Neural progenitor cell (in vitro differentiated cells): ENCODE results near the gene FGD3. TPM values are rescaled to one million over a fixed set of nuclear protein-coding genes. Genes with fewer than 3 reads are reported as not detected.
A peak's percentile ranks its signal among the peaks of the same experiment; 100 is the strongest.

Experiments used
- DNase-seq: peaks from one replicate; pipeline ENCODE4 v3.0.0-alpha.2; 2016; ENCODE audit warnings: low spot score
- H2AFZ ChIP-seq: fragments of 200-600 bp; sonication (generic); replicated peaks from 2 replicates; pipeline ENCODE4 v1.6.1; 2016; ENCODE audit warnings: antibody characterized with exemption
- H3F3A ChIP-seq: fragments of 200-600 bp; sonication (generic); 2 replicates; pipeline ENCODE4 v1.6.1; 2016; ENCODE audit warnings: antibody characterized with exemption, low read depth
- H3K27ac ChIP-seq: fragments of 200-600 bp; sonication (generic); 2 replicates; pipeline ENCODE4 v1.5.1; 2016; ENCODE audit warnings: mild to moderate bottlenecking
- H3K27me3 ChIP-seq: fragments of 200-600 bp; sonication (generic); 2 replicates; pipeline ENCODE4 v1.6.1; 2016; ENCODE audit warnings: mild to moderate bottlenecking, moderate library complexity
- H3K36me3 ChIP-seq: fragments of 200-600 bp; sonication (generic); 2 replicates; pipeline ENCODE4 v1.5.1; 2016
- H3K4me1 ChIP-seq: fragments of 200-600 bp; sonication (generic); 2 replicates; pipeline ENCODE4 v1.6.1; 2016; ENCODE audit warnings: mixed run types
- H3K4me2 ChIP-seq: fragments of 200-600 bp; sonication (generic); 2 replicates; pipeline ENCODE4 v1.6.1; 2016
- H3K4me3 ChIP-seq: fragments of 200-600 bp; sonication (generic); 2 replicates; pipeline ENCODE4 v1.5.1; 2016
- H3K79me2 ChIP-seq: fragments of 200-600 bp; sonication (generic); 2 replicates; pipeline ENCODE4 v1.6.1; 2016; ENCODE audit warnings: low read depth
- H3K9ac ChIP-seq: fragments of 200-600 bp; sonication (generic); 2 replicates; pipeline ENCODE4 v1.6.1; 2016
- H3K9me3 ChIP-seq: fragments of 200-600 bp; sonication (generic); 2 replicates; pipeline ENCODE4 v1.5.1; 2016; ENCODE audit warnings: low read depth
- H4K20me1 ChIP-seq: fragments of 200-600 bp; sonication (generic); 2 replicates; pipeline ENCODE4 v1.6.1; 2016; ENCODE audit warnings: low read depth
- H3K27ac Mint-ChIP-seq: 3 replicates; pipeline ENCODE4 v1.8.0; 2021; ENCODE audit warnings: mixed read lengths
- H3K27me3 Mint-ChIP-seq: 2 replicates; pipeline ENCODE4 v1.8.0; 2022; ENCODE audit warnings: low read depth, mild to moderate bottlenecking, inconsistent platforms, moderate library complexity, mixed read lengths; ENCODE audit not compliant: insufficient read depth
- H3K36me3 Mint-ChIP-seq: 3 replicates; pipeline ENCODE4 v1.8.0; 2021; ENCODE audit warnings: mixed read lengths
- H3K4me1 Mint-ChIP-seq: 3 replicates; pipeline ENCODE4 v1.8.0; 2021; ENCODE audit warnings: mixed read lengths
- H3K4me3 Mint-ChIP-seq: 3 replicates; pipeline ENCODE4 v1.8.0; 2021; ENCODE audit warnings: mild to moderate bottlenecking, moderate library complexity, mixed read lengths
- H3K9me3 Mint-ChIP-seq: 3 replicates; pipeline ENCODE4 v1.8.0; 2020; ENCODE audit warnings: mixed read lengths
- EZH2 ChIP-seq: fragments of 200-600 bp; sonication (generic); IDR thresholded peaks from 2 replicates; pipeline ENCODE4 v1.6.1; 2017; ENCODE audit warnings: antibody characterized with exemption, mild to moderate bottlenecking, moderate library complexity
- EZH2phosphoT487 ChIP-seq: fragments of 200-600 bp; sonication (generic); IDR thresholded peaks from 2 replicates; pipeline ENCODE4 v1.6.1; 2017; ENCODE audit warnings: antibody characterized with exemption
- total RNA-seq: library from RNA; depleted of rRNA; stranded (reverse); fragments of >200 nt; gene quantifications from 2 replicates; pipeline ENCODE4 v1.2.3, GENCODE V29; 2015; ENCODE audit warnings: low replicate concordance
- TF ChIP-seq, protein P1 (sequence below): fragments of 200-600 bp; sonication (generic); IDR thresholded peaks from 2 replicates; pipeline ENCODE4 v1.5.1; 2017; ENCODE audit warnings: antibody characterized with exemption, mild to moderate bottlenecking

FGD3 gene
- total RNA-seq, 1 donor from 2014 or later, result 0.56 TPM

DNA sequence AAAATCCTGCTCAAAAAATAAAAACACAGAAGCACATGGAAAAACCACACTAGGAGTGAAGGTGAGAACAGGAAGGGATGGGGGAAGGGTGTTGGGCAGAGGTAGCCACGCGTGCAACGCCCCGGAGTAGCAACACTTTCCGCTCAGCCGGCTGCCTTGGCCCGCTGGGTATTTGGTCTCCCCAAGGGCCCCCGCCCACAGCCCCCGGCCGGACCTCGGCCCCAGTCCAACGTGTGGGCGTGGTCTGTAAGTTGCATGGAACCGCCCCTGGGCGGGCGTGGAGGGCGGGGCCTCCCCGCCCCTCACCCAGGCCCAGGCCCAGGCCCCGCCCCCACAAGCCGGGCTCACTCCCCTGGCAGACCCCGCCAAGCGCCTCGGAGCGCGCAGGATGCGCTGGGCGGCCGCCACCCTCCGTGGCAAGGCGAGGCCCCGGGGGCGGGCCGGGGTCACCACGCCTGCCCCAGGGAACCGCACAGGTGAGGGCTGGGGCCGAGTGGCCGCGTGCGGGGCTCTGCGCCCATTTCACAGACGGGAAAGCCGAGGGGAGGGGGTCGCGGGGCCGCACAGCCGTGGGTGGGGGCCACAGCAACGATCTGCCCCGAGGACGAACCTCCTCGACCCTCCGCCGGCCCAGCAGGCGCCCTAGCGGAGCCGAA is 111.2 kb downstream of the FGD3 start, which contains the start of gene SUSD3:
SUSD3 (plus strand) TSS at position 347 of the 656 bp plus-strand sequence; CDS start at position 389, 42 bp downstream.
- Histone ChIP-seq H3K79me2 (no peaks in the 10 kb centered on the region), H3K27me3 (peaks cover 26% of the 10 kb centered on the region), H2AFZ (peak within 1 kb of the TSS; percentile 65), H4K20me1 (peaks cover 8% of the 10 kb centered on the region), H3K9me3 (no peaks in the 10 kb centered on the region), H3K36me3 (no peaks in the 10 kb centered on the region), H3K4me1 (peaks cover 22% of the 10 kb centered on the region), H3K4me3 (peak within 1 kb of the TSS; percentile 57), H3F3A (peaks cover 8% of the 10 kb centered on the region), H3K9ac (no peak within 1 kb of the TSS), H3K27ac (no peak within 1 kb of the TSS), H3K4me2 (peak within 1 kb of the TSS; percentile 90)
- Mint-ChIP-seq H3K27ac (no peak within 1 kb of the TSS), H3K4me3 (peak within 1 kb of the TSS; percentile 64), H3K9me3 (no peaks in the 10 kb centered on the region), H3K4me1 (peaks cover 28% of the 10 kb centered on the region), H3K27me3 (peaks cover 12% of the 10 kb centered on the region), H3K36me3 (no peaks in the 10 kb centered on the region)
- peak; percentile 93 for DNase-seq
- TF ChIP-seq, protein P1, sequence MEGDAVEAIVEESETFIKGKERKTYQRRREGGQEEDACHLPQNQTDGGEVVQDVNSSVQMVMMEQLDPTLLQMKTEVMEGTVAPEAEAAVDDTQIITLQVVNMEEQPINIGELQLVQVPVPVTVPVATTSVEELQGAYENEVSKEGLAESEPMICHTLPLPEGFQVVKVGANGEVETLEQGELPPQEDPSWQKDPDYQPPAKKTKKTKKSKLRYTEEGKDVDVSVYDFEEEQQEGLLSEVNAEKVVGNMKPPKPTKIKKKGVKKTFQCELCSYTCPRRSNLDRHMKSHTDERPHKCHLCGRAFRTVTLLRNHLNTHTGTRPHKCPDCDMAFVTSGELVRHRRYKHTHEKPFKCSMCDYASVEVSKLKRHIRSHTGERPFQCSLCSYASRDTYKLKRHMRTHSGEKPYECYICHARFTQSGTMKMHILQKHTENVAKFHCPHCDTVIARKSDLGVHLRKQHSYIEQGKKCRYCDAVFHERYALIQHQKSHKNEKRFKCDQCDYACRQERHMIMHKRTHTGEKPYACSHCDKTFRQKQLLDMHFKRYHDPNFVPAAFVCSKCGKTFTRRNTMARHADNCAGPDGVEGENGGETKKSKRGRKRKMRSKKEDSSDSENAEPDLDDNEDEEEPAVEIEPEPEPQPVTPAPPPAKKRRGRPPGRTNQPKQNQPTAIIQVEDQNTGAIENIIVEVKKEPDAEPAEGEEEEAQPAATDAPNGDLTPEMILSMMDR, result no peak
- TF ChIP-seq EZH2phosphoT487, result no peak
- peak; percentile 56 for TF ChIP-seq EZH2

DNA sequence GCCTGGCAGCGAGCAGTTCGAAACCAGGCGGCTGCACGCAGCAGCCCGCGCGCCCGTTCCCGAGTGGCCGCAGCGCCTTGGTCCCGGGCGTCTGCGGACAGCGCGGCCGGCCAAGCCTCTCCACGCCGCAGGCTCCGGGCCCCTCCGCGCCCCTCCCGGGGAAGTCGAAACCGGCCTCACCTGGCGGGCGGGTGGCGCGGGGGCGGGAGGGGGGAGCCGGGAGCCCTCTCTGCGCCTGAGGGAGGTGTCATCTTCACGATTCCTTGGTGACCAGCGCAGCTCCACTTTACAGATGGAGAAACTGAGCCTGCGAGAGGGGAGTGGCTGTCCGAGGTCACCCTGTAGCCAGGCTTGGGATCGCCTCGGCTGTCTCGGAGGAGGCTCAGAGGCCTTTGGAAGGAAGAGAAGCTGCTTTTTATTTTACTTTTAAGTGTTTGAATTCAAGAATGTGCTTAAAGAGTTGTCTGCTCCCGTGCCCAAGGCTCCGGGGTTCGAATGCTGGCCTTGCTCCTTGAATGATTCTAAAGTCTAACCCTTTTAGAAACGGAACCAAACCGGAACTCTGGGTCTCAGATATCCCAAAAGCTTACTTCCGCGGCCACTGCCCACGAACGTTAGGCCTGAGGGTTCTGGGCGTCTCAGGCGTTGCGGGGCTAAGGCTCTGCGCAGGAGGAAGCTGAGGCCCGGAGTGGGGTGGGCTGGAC is 111.8 kb downstream of the FGD3 start:
- Histone ChIP-seq H3K4me2 (peak overlapping the region; percentile 90), H3K79me2 (no peaks in the 10 kb centered on the region), H3K36me3 (no peaks in the 10 kb centered on the region), H4K20me1 (peaks cover 8% of the 10 kb centered on the region), H2AFZ (peak overlapping the region; percentile 65), H3K4me3 (peak overlapping the region; percentile 57), H3K4me1 (peaks cover 15% of the 10 kb centered on the region), H3K9me3 (no peaks in the 10 kb centered on the region), H3K27me3 (peaks cover 26% of the 10 kb centered on the region), H3K27ac (no peak overlapping the region), H3K9ac (no peak overlapping the region), H3F3A (peaks cover 8% of the 10 kb centered on the region)
- Mint-ChIP-seq H3K4me3 (peak overlapping the region; percentile 64), H3K4me1 (peaks cover 21% of the 10 kb centered on the region), H3K36me3 (no peaks in the 10 kb centered on the region), H3K27me3 (peaks cover 14% of the 10 kb centered on the region), H3K27ac (no peak overlapping the region), H3K9me3 (no peaks in the 10 kb centered on the region)
- DNase-seq, result peak; percentile 35
- TF ChIP-seq EZH2, result peak; percentile 15
- TF ChIP-seq, protein P1, result no peak

- H3K4me3 Mint-ChIP-seq, result peak overlapping the region; percentile 46
- no peaks in the 10 kb centered on the region for H3K9me3 Mint-ChIP-seq
- Histone ChIP-seq H3K4me2 (no peak overlapping the region), H3K9ac (no peak overlapping the region), H3K4me3 (no peak overlapping the region), H2AFZ (no peak overlapping the region), H3F3A (peaks cover 8% of the 10 kb centered on the region), H3K27me3 (peaks cover 26% of the 10 kb centered on the region), H3K36me3 (no peaks in the 10 kb centered on the region), H3K4me1 (peaks cover 13% of the 10 kb centered on the region), H3K79me2 (no peaks in the 10 kb centered on the region), H3K9me3 (no peaks in the 10 kb centered on the region), H4K20me1 (peaks cover 8% of the 10 kb centered on the region), H3K27ac (no peak overlapping the region)
- no peak for TF ChIP-seq EZH2phosphoT487
- TF ChIP-seq, protein P1, result no peak
- no peaks in the 10 kb centered on the region for H3K36me3 Mint-ChIP-seq
- no peak for DNase-seq
- peaks cover 21% of the 10 kb centered on the region for H3K4me1 Mint-ChIP-seq
- no peak overlapping the region for H3K27ac Mint-ChIP-seq
- peaks cover 14% of the 10 kb centered on the region for H3K27me3 Mint-ChIP-seq
Measured at GRCh38 chr9:93059715-93060578, 112.6 kb downstream of the FGD3 start.
